Smooth muscle cell of bladder (primary cell): ENCODE results near the gene KLK6. TPM values are rescaled to one million over a fixed set of nuclear protein-coding genes. Genes with fewer than 3 reads are reported as not detected.

Source experiments
- total RNA-seq: library from RNA; depleted of rRNA; stranded (reverse); fragments of >200 nt; gene quantifications from 2 replicates; pipeline ENCODE4 v1.2.3, GENCODE V29; 2014

Gene KLK6
- total RNA-seq: not detected in 2 replicates

GRCh38 chr19:50969413-50969760, at the start of gene KLK6:
TSS of gene KLK6 (minus strand) at chr19:50969591. CDS start at chr19:50968104, 1,487 bp downstream.

GRCh38 chr19:51001515-51001914, 32.1 kb upstream of the KLK6 start, which contains the start of gene KLK8:
TSS of gene KLK8 (minus strand) at chr19:51001604. CDS start at chr19:51001167, 437 bp downstream.

GRCh38 chr19:50983625-50984292, 14.4 kb upstream of the KLK6 start, which contains the start of gene KLK7:
TSS of gene KLK7 (minus strand) at chr19:50983917. CDS start at chr19:50982399, 1,518 bp downstream.

GRCh38 chr19:50952910-50953309, 16.5 kb downstream of the KLK6 start, which contains the start of gene KLK5:
TSS of gene KLK5 (minus strand) at chr19:50953038. CDS start at chr19:50952657, 381 bp downstream.

GRCh38 chr19:50911206-50912101, 57.9 kb downstream of the KLK6 start, which contains the start of gene KLK4:
TSS of gene KLK4 (minus strand) at chr19:50911395. CDS start at chr19:50910738, 657 bp downstream.

Other genes with a start within 250 kb of the KLK6 start
- gene SHANK1, start 249.8 kb downstream of the KLK6 start, total RNA-seq: 2.5 and 3.1 TPM in 2 replicates
- 33.6 and 37.0 TPM in 2 replicates for gene CLEC11A, start 246.2 kb downstream of the KLK6 start, total RNA-seq
- not detected in 2 replicates for gene GPR32, start 199.1 kb downstream of the KLK6 start, total RNA-seq
- gene ACP4, start 179.2 kb downstream of the KLK6 start, total RNA-seq: not detected in 2 replicates
- not detected in 2 replicates for gene KLK1, start 145.8 kb downstream of the KLK6 start, total RNA-seq
- not detected in 2 replicates for gene KLK15, start 136.0 kb downstream of the KLK6 start, total RNA-seq
- not detected in 2 replicates for gene KLK3, start 114.7 kb downstream of the KLK6 start, total RNA-seq
- gene KLK2, start 96.2 kb downstream of the KLK6 start, total RNA-seq: not detected in 2 replicates
- not detected in 2 replicates for gene KLK4, start 58.2 kb downstream of the KLK6 start, total RNA-seq
- not detected in 2 replicates for gene KLK5, start 16.6 kb downstream of the KLK6 start, total RNA-seq
- gene KLK7, start 14.3 kb upstream of the KLK6 start, total RNA-seq: not detected in 2 replicates
- gene KLK8, start 32.0 kb upstream of the KLK6 start, total RNA-seq: not detected in 2 replicates
- not detected in 2 replicates for gene KLK10, start 50.1 kb upstream of the KLK6 start, total RNA-seq
- gene KLK11, start 57.0 kb upstream of the KLK6 start, total RNA-seq: not detected in 2 replicates
- gene KLK12, start 65.4 kb upstream of the KLK6 start, total RNA-seq: not detected in 2 replicates
- gene KLK13, start 95.5 kb upstream of the KLK6 start, total RNA-seq: not detected in 2 replicates
- gene KLK14, start 113.3 kb upstream of the KLK6 start, total RNA-seq: not detected in 2 replicates
- gene CTU1, start 138.8 kb upstream of the KLK6 start, total RNA-seq: 3.8 and 5.5 TPM in 2 replicates
- 0.09 TPM in 1 of 2 replicates, not detected in the other for gene SIGLEC9, start 155.3 kb upstream of the KLK6 start, total RNA-seq
- gene SIGLEC7, start 172.7 kb upstream of the KLK6 start, total RNA-seq: 0.09 TPM in 1 of 2 replicates, not detected in the other